GM19463 (cell line): ENCODE measurements around the gene FGD6.
"Not testable (repeated sequence)": the region's sequence is repeated elsewhere in the genome, so short reads cannot be mapped to it uniquely, and the experiment has no call there.

Experiments used
- ATAC-seq: cut with Tn5 transposase; IDR thresholded peaks from one replicate; pipeline ENCODE4 v1.9.1; 2021; ENCODE audit warnings: mild to moderate bottlenecking, moderate library complexity; ENCODE audit not compliant: unreplicated experiment

FGD6 gene

GRCh38 chr12:95235621-95236020 is 18.4 kb upstream of the FGD6 start:
- not testable (repeated sequence) for ATAC-seq

DNA sequence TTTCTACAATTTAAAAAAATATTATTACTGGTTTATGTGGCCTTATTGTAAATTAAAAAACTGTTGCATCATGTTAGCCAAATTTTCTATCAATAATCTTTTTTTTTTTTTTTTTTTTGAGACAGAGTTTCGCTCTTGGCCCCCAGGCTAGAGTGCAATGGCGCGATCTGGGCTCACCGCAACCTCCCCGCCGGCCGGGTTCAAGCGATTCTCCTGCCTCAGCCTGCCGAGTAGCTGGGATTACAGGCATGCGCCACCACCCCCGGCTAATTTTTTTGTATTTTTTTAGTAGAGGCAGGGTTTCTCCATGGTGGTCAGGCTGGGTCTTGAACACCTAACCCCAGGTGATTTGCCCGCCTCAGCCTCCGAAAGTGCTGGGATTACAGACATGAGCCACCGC is 16.9 kb upstream of the FGD6 start:
- ATAC-seq: not testable (repeated sequence)

DNA sequence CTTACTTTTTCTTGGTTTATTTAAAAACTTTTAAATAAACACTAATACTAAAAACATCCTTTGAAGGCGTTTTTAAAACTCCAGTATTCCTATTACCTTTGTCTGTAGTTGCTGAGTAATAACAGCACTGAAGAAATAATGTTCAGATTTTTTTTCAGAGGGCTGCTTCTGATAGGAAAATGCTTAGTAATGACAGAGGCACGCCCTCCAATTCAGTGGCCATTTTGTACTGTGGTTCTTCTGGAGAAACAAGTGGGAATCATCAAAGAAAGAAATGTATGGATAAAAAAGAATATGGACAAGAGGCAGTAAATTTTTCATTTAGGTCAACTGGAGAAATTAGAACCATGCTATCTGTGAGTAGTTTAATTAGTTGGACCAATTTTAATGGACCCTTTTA is 13.9 kb upstream of the FGD6 start:
- no peak for ATAC-seq

GRCh38 chr12:95230313-95230712 is 13.0 kb upstream of the FGD6 start:
- ATAC-seq: no peak

- no peak for ATAC-seq
Observed at GRCh38 chr12:95229636-95230035, 12.4 kb upstream of the FGD6 start.

- no peak for ATAC-seq
Observed at GRCh38 chr12:95228617-95229016, 11.3 kb upstream of the FGD6 start.

DNA sequence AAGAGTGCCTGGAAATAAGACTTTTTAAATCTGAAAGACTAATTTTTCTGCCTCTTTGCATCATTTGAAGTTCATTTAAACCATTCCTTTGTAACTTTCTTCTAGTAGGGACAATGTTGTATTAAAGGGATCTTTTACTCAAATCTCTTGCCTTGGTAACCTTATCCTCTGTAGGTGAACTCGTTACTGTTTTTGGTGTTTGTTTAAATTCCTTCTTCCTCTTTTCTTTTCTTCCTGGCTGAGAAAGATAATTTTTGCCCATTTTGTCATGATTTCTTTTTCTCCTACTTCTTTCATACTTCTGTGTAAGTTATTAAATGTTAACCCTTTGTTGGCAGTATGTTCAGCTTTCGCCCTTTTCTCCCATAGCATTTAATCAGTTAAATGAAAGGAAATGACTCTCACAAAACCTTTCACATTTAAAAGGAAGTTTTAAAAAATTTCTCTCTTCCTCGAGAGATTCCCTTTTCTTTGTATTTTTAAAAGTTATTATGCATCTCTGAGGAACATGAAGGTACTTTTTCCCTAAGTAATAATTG is 10.6 kb upstream of the FGD6 start:
- no peak for ATAC-seq

- ATAC-seq: no peak
Observed at GRCh38 chr12:95225645-95226212, 8.5 kb upstream of the FGD6 start.

DNA sequence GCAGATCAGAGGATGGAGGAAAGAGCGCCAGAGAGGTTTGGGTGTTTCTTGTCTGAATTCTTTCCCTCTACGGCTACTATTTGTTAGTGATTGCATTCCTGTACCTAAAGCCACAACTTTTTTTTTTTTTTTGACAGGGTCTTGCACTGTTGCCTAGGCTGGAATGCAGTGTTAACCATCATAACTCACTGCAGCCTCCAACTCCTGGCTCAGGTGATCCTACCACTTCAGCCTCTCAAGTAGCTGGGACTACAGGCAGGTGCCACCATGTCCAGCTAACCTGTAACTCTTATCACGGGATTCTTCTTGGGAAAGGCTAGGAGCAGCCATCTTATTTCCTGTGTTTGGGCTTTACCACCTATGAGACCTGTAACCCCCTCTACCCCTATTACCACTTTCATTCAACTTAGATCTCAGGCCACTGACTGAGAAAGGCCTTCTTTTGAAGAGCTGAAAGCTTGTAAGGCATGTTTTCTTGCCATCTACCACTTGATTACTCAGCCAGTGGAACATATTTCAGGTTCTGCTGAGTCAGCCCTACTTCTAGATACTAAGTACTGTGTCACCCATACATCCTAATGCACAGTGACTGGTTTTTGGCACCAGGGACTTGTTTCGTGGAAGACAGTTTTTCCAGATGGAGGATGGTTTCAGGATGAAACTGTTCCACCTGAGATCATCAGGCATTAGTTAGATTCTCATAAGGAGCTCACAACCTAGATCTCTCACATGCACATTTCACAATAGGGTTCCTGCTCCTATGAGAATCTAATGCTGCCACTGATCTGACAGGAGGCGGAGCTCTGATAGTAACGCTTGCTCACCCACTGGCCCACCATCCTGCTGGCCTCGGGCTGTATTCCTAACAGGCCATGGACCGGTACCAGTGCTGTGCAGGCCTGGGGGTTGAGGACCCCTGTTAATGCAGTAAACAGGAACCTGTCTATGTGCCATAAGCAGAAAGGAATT is 7.2 kb upstream of the FGD6 start:
- no peak for ATAC-seq

DNA sequence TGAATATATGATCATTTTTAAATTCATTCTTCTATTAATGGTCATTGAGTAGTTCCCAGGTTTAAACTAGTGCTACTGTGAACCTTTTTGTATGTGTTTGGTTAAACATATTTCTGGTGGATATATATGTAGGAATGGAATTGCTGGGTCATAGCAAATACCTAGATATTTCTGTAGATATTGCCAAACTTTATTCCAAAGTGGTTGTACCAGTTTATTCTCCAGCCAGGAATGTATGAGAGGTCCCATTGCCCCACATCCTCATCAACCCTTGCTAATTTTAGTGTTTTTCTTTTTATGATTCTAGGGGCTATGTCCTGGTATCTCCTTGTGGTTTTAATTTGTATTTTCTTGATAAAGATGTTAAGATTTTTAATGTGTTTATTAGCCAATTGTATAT is 3.5 kb upstream of the FGD6 start:
- ATAC-seq: no peak

DNA sequence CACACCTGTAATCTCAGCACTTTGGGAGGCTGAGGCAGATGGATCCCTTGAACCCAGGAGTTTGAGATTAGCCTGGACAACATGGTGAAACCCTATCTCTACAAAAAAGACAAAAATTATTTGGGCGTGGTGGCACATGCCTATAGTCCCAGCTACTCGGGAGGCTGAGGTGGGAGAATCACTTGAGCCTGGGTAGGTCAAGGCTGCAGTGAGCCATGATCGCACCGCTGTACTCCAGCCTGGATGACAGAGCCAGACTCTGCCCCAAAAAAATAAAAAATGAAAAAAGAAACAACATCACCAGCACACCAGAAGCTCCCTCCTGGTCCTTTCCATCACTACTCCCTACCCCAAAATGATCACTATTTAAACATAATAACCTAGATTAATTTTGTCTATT is 2.9 kb upstream of the FGD6 start:
- no peak for ATAC-seq

DNA sequence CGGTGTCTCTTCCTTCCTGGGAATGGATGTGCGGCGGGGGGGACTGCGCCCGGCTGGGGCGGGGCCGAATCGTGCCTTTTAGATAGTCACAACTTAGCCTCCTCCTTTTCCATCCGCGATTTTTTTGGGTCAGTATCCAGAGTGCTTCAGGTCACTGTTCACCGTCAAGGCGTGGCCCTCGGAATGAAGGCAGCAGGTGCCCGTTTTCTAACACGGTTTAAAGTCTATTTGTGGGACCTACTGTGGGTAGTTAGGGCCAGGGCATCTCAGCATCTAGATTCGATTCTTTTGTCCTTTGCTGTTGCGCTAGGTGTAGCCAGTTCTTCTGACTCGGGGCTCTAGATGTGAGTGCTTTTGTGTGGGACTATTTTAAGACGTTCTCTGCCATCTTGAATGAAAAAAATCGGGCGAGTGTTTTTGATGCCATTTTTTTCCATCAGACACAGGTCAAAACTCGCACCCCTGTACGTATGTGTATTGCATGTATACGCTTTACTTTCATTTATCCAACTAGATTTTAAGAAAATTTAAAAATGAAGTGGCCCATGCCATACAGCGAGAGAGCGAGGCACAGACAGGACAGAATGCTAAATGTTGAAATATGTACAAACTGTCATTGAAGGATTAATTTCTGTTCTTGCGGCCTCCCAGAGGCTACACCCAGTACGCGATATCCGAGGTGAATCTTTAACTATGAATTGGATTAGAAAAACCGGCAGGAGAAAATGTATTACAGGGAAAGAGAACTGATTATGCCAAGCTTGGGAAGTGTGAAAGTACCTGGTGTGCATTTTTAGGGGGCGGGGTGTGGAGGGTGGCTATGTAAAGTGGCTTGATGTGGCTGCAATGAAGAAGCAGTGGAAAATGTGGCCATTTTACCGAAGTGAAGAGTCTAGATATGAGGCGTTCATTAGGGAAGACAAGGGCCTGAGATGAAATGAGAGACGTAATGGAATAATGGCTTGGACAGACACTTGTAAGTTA is 1.2 kb upstream of the FGD6 start:
- ATAC-seq: no peak

- peak; percentile 8 for ATAC-seq
Observed at GRCh38 chr12:95216711-95217376, 423 bp downstream of the FGD6 start.

DNA sequence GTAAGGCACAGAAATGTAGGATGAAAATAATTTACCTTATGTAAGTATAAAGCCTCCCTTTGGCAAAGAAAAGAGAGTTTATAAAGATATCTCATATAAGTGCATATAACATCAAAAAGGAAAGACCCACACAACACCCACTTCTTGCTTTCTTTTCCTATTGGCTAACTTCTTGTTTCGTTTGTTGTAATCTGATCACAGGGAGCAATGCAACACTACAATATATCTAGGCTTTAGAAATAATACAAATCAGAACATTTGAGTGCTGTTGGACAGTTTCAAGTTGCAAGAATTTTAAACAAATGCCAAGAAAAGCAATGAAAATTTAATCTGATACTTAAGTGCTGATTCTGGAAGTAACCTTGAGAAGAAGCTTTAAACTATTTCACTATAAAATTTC is 1.3 kb downstream of the FGD6 start:
- ATAC-seq: no peak

DNA sequence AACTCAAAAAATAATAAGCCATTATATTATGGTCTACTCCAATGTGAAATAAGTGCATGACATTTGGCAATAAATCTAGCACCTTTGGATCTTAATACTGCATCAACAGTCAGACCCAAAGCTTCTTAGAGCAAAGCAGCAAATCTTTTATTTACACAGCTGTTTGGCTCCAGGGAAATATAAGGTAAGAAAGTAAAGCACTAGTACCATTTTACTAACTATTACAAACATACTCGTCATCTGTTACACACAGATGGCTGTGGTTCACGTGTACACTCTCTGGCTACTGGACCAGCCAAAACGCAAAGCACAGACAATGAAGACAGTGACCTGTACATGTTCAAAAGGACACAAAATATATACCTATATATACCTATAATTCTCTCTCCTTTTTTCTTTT is 2.8 kb downstream of the FGD6 start:
- ATAC-seq: no peak

DNA sequence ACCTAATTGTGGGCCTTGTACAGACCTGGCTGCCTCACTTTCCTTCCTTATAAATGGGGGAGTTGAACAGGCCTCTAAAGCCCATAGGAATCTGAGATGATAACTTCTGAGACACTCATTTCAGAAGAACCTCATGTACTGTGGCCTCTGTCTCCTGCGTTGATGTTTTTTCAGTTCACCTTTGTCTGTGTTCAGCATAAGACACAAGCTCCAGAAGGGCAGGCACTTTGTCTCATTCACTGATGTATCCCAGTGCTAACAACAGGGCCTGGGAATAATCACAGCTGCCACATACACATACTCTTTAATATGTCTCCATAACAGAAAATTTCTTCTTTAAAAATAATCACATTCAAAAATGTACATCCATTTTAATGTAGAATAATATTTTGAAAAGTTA is 3.3 kb downstream of the FGD6 start:
- no peak for ATAC-seq

- ATAC-seq: no peak
Observed at GRCh38 chr12:95213119-95213518, 4.1 kb downstream of the FGD6 start.

DNA sequence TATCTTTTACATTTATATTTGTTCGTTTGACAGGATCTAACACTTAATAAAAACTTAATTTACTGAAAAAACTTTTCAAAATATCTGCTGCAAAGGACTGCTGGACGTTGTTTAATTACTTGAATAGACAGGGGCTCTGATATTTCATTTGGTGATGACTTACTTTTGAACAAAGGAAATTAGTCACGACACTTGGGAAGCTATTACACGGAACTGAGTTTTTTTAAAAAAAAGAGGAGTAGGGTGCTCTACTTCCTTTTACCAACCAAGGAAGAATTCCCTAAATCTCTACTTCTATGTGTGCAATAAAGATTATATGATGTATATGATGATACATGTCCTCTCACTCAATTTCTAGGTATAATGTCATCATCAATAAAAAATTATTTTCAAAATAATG is 4.7 kb downstream of the FGD6 start:
- ATAC-seq: no peak

DNA sequence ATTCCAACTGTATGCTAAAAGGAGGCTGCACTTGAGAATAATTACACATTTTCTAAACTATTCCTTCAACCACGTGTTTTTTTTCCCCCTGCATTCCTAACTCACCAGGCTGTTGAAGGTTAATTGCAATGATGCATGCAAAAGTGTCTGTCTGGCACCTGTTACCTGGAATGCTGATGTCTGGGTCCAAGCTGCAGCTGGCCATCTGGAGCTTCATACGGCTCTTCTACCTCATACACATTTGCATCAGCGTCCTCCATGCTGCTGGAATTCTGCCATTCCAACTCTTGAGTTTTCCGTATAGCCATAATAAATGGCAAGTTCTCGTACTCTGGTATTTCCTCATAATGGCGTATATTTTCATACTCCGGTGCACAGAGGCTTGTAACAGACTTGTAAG is 8.6 kb downstream of the FGD6 start:
- no peak for ATAC-seq

DNA sequence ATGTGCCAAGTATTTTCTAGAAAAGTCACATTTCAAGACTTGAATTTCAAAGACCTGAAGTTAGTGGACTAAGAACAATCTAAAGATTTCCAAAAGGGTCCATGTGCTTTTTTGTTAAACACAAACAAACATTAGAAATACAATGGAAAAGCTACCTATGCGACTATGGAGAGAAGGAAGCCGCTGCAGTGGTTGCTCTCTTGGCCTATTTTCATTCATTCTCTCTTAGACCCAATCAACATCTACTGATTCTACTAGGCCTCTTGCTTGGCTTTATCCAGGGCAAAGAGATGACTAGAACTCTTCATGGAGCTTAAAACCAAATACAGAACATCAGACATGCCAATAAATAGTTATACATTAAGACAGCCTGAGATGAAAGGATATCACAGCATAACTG is 9.9 kb downstream of the FGD6 start:
- ATAC-seq: no peak

GRCh38 chr12:95206916-95207315 is 10.4 kb downstream of the FGD6 start:
- ATAC-seq: no peak
